Measurements from ENCODE around the gene SUCLA2.

GRCh38 chr13:47904241-47904640 lies 96.8 kb downstream of the SUCLA2 start:
- TF ChIP-seq POLR2AphosphoS5 (IDR thresholded peaks at IDR 0.05) (no peak), REST (IDR thresholded peaks at IDR 0.05; ENCODE audit: borderline replicate concordance) (no peak), EZH2 (IDR thresholded peaks at IDR 0.05; ENCODE audit: borderline replicate concordance, insufficient read depth, low read length, poor library complexity, severe bottlenecking) (no peak), CTCF (IDR thresholded peaks at IDR 0.05; ENCODE audit: poor library complexity, severe bottlenecking) (no peak), EP300 (conservative IDR thresholded peaks at IDR 0.05; ENCODE audit: poor library complexity, severe bottlenecking) (no peak), SMC3 (conservative IDR thresholded peaks at IDR 0.05; ENCODE audit: poor library complexity) (no peak)
